GM18873 (cell line): Measurements from ENCODE around the gene MLX.
"Not testable (repeated sequence)": the region's sequence is repeated elsewhere in the genome, so short reads cannot be mapped to it uniquely, and the experiment has no call there.

ENCODE experiments used
- ATAC-seq: cut with Tn5 transposase; IDR thresholded peaks from one replicate; pipeline ENCODE4 v1.9.1; 2021; ENCODE audit warnings: mild to moderate bottlenecking, moderate library complexity, moderate number of reproducible peaks; ENCODE audit not compliant: unreplicated experiment, low FRiP score

MLX gene

GRCh38 chr17:42577532-42578281, 10.8 kb downstream of the MLX start, which contains the start of gene PSMC3IP:
Gene PSMC3IP, minus strand, starts transcription at chr17:42577729. Its CDS starts 43 bp downstream, at chr17:42577686.
- ATAC-seq = peak; percentile 54

- peak; percentile 51 for ATAC-seq
These were observed 11.5 kb downstream of the MLX start for GRCh38 chr17:42578282-42578869.

GRCh38 chr17:42579794-42580551, 13.1 kb downstream of the MLX start:
- no peak for ATAC-seq

- ATAC-seq = no peak
These were observed 14.9 kb downstream of the MLX start for GRCh38 chr17:42581744-42582270.

- no peak for ATAC-seq
These were observed 18.0 kb downstream of the MLX start for GRCh38 chr17:42584880-42585279.

GRCh38 chr17:42585353-42585752, 18.5 kb downstream of the MLX start:
- ATAC-seq = no peak

GRCh38 chr17:42586514-42587230, 19.8 kb downstream of the MLX start:
- no peak for ATAC-seq

GRCh38 chr17:42590886-42591285, 24.0 kb downstream of the MLX start:
- ATAC-seq = no peak

GRCh38 chr17:42591411-42591810, 24.5 kb downstream of the MLX start:
- ATAC-seq = no peak

- no peak for ATAC-seq
These were observed 29.5 kb downstream of the MLX start for GRCh38 chr17:42596386-42596785.

- ATAC-seq = no peak
These were observed 32.0 kb downstream of the MLX start for GRCh38 chr17:42598905-42599304.

- ATAC-seq = no peak
These were observed 36.4 kb downstream of the MLX start for GRCh38 chr17:42603318-42603717.

- ATAC-seq = no peak
These were observed 40.9 kb downstream of the MLX start for GRCh38 chr17:42607769-42608168.

- ATAC-seq = peak; percentile 2
These were observed 41.6 kb downstream of the MLX start for GRCh38 chr17:42608305-42609181.

GRCh38 chr17:42609182-42609813, 42.4 kb downstream of the MLX start, which contains the start of the genes RETREG3 and TUBG1:
Gene RETREG3, minus strand, starts transcription at chr17:42609374. Its CDS starts 50 bp downstream, at chr17:42609324.
Gene TUBG1, plus strand, starts transcription at chr17:42609683. Its CDS starts 55 bp downstream, at chr17:42609738.
- peak; percentile 87 for ATAC-seq

GRCh38 chr17:42609814-42610801, 43.2 kb downstream of the MLX start:
- not testable (repeated sequence) for ATAC-seq

- no peak for ATAC-seq
These were observed 45.1 kb downstream of the MLX start for GRCh38 chr17:42612013-42612412.
